Liver (tissue), 9 donors: ENCODE measurements around the gene ADCY2. TPM values are rescaled to one million over a fixed set of nuclear protein-coding genes. Genes with fewer than 3 reads are reported as not detected.

Source experiments
- DNase-seq: peaks from one replicate; pipeline ENCODE4 v3.0.0-alpha.2; 2017; ENCODE audit warnings: low spot score
- H3K27ac ChIP-seq, 2 donors: one replicate each; pipeline ENCODE4 v1.7.0; 2013; ENCODE audit warnings: inconsistent platforms in 2 of 2, low read length in 2 of 2, control low read depth in 1 of 2, low read depth in 1 of 2, mild to moderate bottlenecking in 1 of 2
- H3K27me3 ChIP-seq, 4 donors: one replicate each; pipeline versions ENCODE4 v1.6.1 to v1.7.0; 2013; ENCODE audit warnings: low read length in 3 of 4, inconsistent platforms in 1 of 4, mild to moderate bottlenecking in 1 of 4, moderate library complexity in 1 of 4; ENCODE audit not compliant: control insufficient read depth in 4 of 4, insufficient read depth in 4 of 4
- H3K36me3 ChIP-seq, 4 donors: one replicate each; pipeline versions ENCODE4 v1.6.1 to v1.7.0; 2013; ENCODE audit warnings: low read length in 3 of 4, mild to moderate bottlenecking in 3 of 4, low read depth in 1 of 4, moderate library complexity in 1 of 4; ENCODE audit not compliant: control insufficient read depth in 4 of 4, insufficient read depth in 3 of 4
- H3K4me1 ChIP-seq, 4 donors: one replicate each; pipeline versions ENCODE4 v1.6.1 to v1.7.0; 2013; ENCODE audit warnings: low read length in 3 of 4, mild to moderate bottlenecking in 3 of 4, moderate library complexity in 1 of 4; ENCODE audit not compliant: control insufficient read depth in 4 of 4, insufficient read depth in 4 of 4
- H3K4me3 ChIP-seq, 3 donors: one replicate each; pipeline versions ENCODE4 v1.6.1 to v1.7.0; 2013; ENCODE audit warnings: low read length in 3 of 3, control low read depth in 1 of 3, low read depth in 1 of 3, mild to moderate bottlenecking in 1 of 3
- H3K9ac ChIP-seq, 2 donors: one replicate each; pipeline ENCODE4 v1.7.0; 2013; ENCODE audit warnings: low read length in 2 of 2, mild to moderate bottlenecking in 2 of 2, moderate library complexity in 2 of 2, control low read depth in 1 of 2, low read depth in 1 of 2
- H3K9me3 ChIP-seq, 4 donors: one replicate each; pipeline versions ENCODE4 v1.6.1 to v1.7.0; 2013; ENCODE audit warnings: low read length in 3 of 4; ENCODE audit not compliant: control insufficient read depth in 4 of 4
- FOXA1 ChIP-seq: IDR thresholded peaks from 2 replicates; pipeline ENCODE4 v1.6.1; 2016; ENCODE audit warnings: antibody characterized with exemption
- FOXA2 ChIP-seq: IDR thresholded peaks from 2 replicates; pipeline ENCODE4 v1.6.1; 2016; ENCODE audit warnings: antibody characterized with exemption
- HNF4G ChIP-seq: IDR thresholded peaks from 2 replicates; pipeline ENCODE4 v1.6.1; 2016; ENCODE audit warnings: antibody characterized with exemption
- JUND ChIP-seq, 2 donors: IDR thresholded peaks; 2 replicates each; pipeline ENCODE4 v1.6.1; 2016; ENCODE audit warnings: antibody characterized with exemption in 2 of 2
- RAD21 ChIP-seq, 2 donors: IDR thresholded peaks; 2 replicates each; pipeline ENCODE4 v1.6.1; 2016; ENCODE audit warnings: antibody characterized with exemption in 2 of 2, mild to moderate bottlenecking in 2 of 2
- SP1 ChIP-seq: IDR thresholded peaks from 2 replicates; pipeline ENCODE4 v1.6.1; 2018; ENCODE audit warnings: antibody characterized with exemption, mild to moderate bottlenecking
- TAF1 ChIP-seq: conservative IDR thresholded peaks from 2 replicates; pipeline ENCODE4 v1.6.1; 2016; ENCODE audit warnings: antibody characterized with exemption, mild to moderate bottlenecking
- YY1 ChIP-seq: IDR thresholded peaks from 2 replicates; pipeline ENCODE4 v1.6.1; 2016; ENCODE audit warnings: antibody characterized with exemption, mild to moderate bottlenecking
- WGBS: extraction: QIAGEN DNeasy Blood & Tissue Kit; methylation state at CpG from one replicate; pipeline ENCODE4 v1.1.7; 2013; 5-methylcytosine and 5-hydroxymethylcytosine counted together
- polyA plus RNA-seq, 2 donors: library from polyadenylated mRNA; stranded (reverse) in 1 of 2; unstranded in 1 of 2; fragments of 200-250 nt in 1 of 2; fragments of >200 nt in 1 of 2; fragmentation: Nextera tagmentation in 1 of 2; extraction: Ambion mirVana in 1 of 2; gene quantifications; one replicate each; pipeline versions ENCODE4 v1.2.1 to v1.2.3, GENCODE V29; 2013 to 2015
- total RNA-seq, 2 donors: library from RNA; depleted of rRNA; stranded (reverse); fragments of >200 nt; gene quantifications; one replicate each; pipeline ENCODE4 v1.2.3, GENCODE V29; 2014
- TF ChIP-seq, protein P1 (sequence below): fragments of 150-350 bp; IDR thresholded peaks from 2 replicates; pipeline ENCODE4 v1.5.1; 2017; ENCODE audit warnings: improper control_type of control experiment, low read depth, low read length; ENCODE audit not compliant: missing input control
- TF ChIP-seq, protein P2 (sequence below): IDR thresholded peaks from 2 replicates; pipeline ENCODE4 v1.6.1; 2016; ENCODE audit warnings: antibody characterized with exemption
- TF ChIP-seq, protein P3 (sequence below): IDR thresholded peaks from 2 replicates; pipeline ENCODE4 v1.6.1; 2016; ENCODE audit warnings: antibody characterized with exemption
- donor health status: healthy.
- donor health status: healthy.
- donor health status: healthy.
- donor health status: healthy.
- donor health status: healthy.

Gene ADCY2
- total and polyA plus RNA-seq, 4 donors, result not detected

DNA sequence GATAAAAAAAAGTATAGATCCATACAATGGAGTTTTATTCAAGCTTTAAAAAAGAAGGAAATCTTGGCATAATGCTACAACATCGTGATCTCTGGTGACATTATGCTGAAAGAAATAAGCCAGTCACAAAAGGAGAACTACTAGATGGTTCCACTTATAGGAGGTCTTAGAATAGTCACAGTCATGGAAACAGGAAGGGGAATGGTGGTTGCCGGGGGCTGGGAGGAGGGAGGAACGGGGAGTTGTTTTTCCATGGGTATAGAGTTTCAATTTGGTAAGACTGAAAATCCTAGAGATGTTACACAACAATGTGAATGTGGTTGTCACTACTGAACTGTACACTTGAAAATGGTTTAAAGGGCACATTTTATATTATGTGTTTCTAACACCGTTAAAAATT, 360.5 kb downstream of the ADCY2 start:
- H3K4me3 ChIP-seq, result no peak overlapping the region
- no peaks in the 10 kb centered on the region for H3K36me3 ChIP-seq
- WGBS, result 62% methylated on average over 4 of the region's 4 CpGs
- no peak overlapping the region for H3K9ac ChIP-seq
- peaks cover 0 to 17% (median 2%) of the 10 kb centered on the region in 4 donors for H3K27me3 ChIP-seq
- no peak for DNase-seq
- TF ChIP-seq TAF1 (no peak), FOXA1 (no peak), RAD21 (IDR thresholded peaks at IDR 0.05) (no peak), JUND (IDR thresholded peaks at IDR 0.05) (no peak), HNF4G (no peak), FOXA2 (no peak), SP1 (no peak)
- TF ChIP-seq, protein P1, sequence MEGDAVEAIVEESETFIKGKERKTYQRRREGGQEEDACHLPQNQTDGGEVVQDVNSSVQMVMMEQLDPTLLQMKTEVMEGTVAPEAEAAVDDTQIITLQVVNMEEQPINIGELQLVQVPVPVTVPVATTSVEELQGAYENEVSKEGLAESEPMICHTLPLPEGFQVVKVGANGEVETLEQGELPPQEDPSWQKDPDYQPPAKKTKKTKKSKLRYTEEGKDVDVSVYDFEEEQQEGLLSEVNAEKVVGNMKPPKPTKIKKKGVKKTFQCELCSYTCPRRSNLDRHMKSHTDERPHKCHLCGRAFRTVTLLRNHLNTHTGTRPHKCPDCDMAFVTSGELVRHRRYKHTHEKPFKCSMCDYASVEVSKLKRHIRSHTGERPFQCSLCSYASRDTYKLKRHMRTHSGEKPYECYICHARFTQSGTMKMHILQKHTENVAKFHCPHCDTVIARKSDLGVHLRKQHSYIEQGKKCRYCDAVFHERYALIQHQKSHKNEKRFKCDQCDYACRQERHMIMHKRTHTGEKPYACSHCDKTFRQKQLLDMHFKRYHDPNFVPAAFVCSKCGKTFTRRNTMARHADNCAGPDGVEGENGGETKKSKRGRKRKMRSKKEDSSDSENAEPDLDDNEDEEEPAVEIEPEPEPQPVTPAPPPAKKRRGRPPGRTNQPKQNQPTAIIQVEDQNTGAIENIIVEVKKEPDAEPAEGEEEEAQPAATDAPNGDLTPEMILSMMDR, result no peak
- TF ChIP-seq, protein P2, sequence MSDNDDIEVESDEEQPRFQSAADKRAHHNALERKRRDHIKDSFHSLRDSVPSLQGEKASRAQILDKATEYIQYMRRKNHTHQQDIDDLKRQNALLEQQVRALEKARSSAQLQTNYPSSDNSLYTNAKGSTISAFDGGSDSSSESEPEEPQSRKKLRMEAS, result no peak
- TF ChIP-seq, protein P3, sequence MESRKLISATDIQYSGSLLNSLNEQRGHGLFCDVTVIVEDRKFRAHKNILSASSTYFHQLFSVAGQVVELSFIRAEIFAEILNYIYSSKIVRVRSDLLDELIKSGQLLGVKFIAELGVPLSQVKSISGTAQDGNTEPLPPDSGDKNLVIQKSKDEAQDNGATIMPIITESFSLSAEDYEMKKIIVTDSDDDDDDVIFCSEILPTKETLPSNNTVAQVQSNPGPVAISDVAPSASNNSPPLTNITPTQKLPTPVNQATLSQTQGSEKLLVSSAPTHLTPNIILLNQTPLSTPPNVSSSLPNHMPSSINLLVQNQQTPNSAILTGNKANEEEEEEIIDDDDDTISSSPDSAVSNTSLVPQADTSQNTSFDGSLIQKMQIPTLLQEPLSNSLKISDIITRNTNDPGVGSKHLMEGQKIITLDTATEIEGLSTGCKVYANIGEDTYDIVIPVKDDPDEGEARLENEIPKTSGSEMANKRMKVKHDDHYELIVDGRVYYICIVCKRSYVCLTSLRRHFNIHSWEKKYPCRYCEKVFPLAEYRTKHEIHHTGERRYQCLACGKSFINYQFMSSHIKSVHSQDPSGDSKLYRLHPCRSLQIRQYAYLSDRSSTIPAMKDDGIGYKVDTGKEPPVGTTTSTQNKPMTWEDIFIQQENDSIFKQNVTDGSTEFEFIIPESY, result no peak
- no peak overlapping the region for H3K27ac ChIP-seq
- H3K9me3 ChIP-seq, result no peaks in the 10 kb centered on the region
- no peaks in the 10 kb centered on the region for H3K4me1 ChIP-seq

DNA sequence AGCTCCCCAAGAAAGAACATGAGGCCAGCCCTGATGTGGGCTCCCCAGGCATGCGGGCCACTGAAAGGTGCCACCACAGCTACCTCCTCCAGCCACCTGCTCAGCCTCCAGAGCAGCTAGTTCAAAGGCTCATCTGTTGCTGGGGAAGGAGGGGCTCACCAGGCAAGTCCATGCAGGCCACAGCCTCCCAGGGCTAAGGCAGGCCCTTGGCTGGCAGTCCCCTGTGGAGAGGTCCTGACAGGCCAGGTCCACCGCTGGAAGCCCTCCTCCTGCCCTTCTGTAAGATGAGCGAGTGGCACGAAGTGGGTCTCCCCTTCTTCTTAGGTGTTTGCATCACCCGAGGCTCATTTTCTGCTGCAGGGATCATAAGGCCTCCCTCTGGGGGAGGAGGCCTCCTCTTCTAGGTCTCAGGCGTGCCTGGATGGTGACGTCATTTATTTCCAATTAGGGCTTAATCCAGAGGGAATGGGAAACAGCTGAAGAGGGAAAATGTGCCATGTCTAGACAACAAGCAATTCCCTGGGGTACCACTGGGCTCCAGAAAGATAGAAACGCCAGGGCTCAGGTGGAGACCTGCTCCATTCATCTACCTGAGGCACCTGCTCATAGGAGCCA, 363.4 kb downstream of the ADCY2 start:
- WGBS, result 82% methylated on average over 8 of the region's 8 CpGs
- Histone ChIP-seq H3K9ac (no peak overlapping the region), H3K27me3 (peaks cover 0 to 12% (median 0%) of the 10 kb centered on the region in 4 donors), H3K9me3 (no peaks in the 10 kb centered on the region), H3K27ac (no peak overlapping the region), H3K4me3 (no peak overlapping the region), H3K36me3 (no peaks in the 10 kb centered on the region), H3K4me1 (no peaks in the 10 kb centered on the region)
- DNase-seq, result no peak
- TF ChIP-seq RAD21 (IDR thresholded peaks at IDR 0.05) (no peak), TAF1 (no peak), YY1 (no peak)
- TF ChIP-seq, protein P1, result no peak
